HepG2 (cell line): ENCODE data around the gene NFATC1. TPM values are rescaled to one million over a fixed set of nuclear protein-coding genes. Genes with fewer than 3 reads are reported as not detected.

Source experiments
- ATAC-seq: fragments of 200-7000 bp; cut with Tn5 transposase; 3 replicates; pipeline ENCODE4 v1.9.1; 2020; ENCODE audit warnings: mild to moderate bottlenecking, moderate library complexity
- BruUV-seq: library from RNA; stranded (reverse); fragments of 400-500 nt; replicated peaks from 2 replicates; lab custom pipeline; 2021; lab: Mats Ljungman, UMichigan
- CTCF ChIA-PET: fragments of 300-600 bp; formaldehyde crosslinking; extraction: SDS; loops from one replicate; lab custom pipeline; 2021; ENCODE audit warnings: low total read pairs, inconsistent platforms, low intra/inter-chr PET ratio; lab: Yijun Ruan, JAX
- POLR2A ChIA-PET: fragments of 350-600 bp; sonication (Branson Sonifier 250); formaldehyde crosslinking; loops from one replicate; lab custom pipeline; 2020; ENCODE audit warnings: antibody characterized with exemption, inconsistent platforms; lab: Yijun Ruan, JAX
- DNase-seq: peaks from one replicate; pipeline ENCODE4 v3.0.0-alpha.2; 2015; ENCODE audit warnings: low spot score
- FAIRE-seq: peaks from 3 replicates; lab custom pipeline; 2011; peaks lifted over from hg19 to GRCh38; lab: Jason Lieb, UNC
- H2AFZ ChIP-seq: one replicate; pipeline ENCODE4 v1.6.1; 2011; ENCODE audit warnings: low read length, inconsistent platforms
- H3K27ac ChIP-seq: fragments of 300-600 bp; 3 replicates; pipeline ENCODE4 v1.8.0; 2011; ENCODE audit warnings: mixed run types, mild to moderate bottlenecking, mixed read lengths, low read length, inconsistent platforms; ENCODE audit not compliant: insufficient read depth; ENCODE audit errors: extremely low read length
- H3K27me3 ChIP-seq, 2 experiments: fragments of 200-600 bp in 1 of 2; 2 replicates in 1 of 2; 3 replicates in 1 of 2; pipeline versions ENCODE4 v1.6.0 to v1.8.0; 2011; ENCODE audit warnings: low read length in 2 of 2, mild to moderate bottlenecking in 2 of 2, moderate library complexity in 2 of 2, inconsistent platforms in 1 of 2; ENCODE audit not compliant: insufficient read depth in 2 of 2, control insufficient read depth in 1 of 2
- H3K36me3 ChIP-seq, 2 experiments: fragments of 200-600 bp in 1 of 2; replicated peaks in 1 of 2; 2 replicates in 1 of 2; 3 replicates in 1 of 2; pipeline versions ENCODE4 v1.5.1 to v1.8.0; 2011; ENCODE audit warnings: low read length in 2 of 2, inconsistent platforms in 1 of 2; ENCODE audit not compliant: insufficient read depth in 2 of 2, control insufficient read depth in 1 of 2
- H3K4me1 ChIP-seq: 2 replicates; pipeline ENCODE4 v1.5.1; 2012; ENCODE audit warnings: low read length, inconsistent platforms; ENCODE audit not compliant: insufficient read depth
- H3K4me2 ChIP-seq: 2 replicates; pipeline ENCODE4 v1.6.0; 2011; ENCODE audit warnings: low read depth, low read length, inconsistent platforms
- H3K4me3 ChIP-seq, 3 experiments: fragments of 200-600 bp in 1 of 3; sonication (generic), shearing (Covaris generic) in 1 of 3; replicated peaks in 1 of 3; 2 replicates each; pipeline ENCODE4 v1.5.1; 2011 to 2016; ENCODE audit warnings: low read length in 3 of 3, inconsistent platforms in 2 of 3, low read depth in 2 of 3, mild to moderate bottlenecking in 2 of 3, control low read depth in 1 of 3, mixed read lengths in 1 of 3; ENCODE audit not compliant: insufficient read depth in 1 of 3
- H3K79me2 ChIP-seq: one replicate; pipeline ENCODE4 v1.6.1; 2011; ENCODE audit warnings: low read length, inconsistent platforms; ENCODE audit not compliant: insufficient read depth
- H3K9ac ChIP-seq: 2 replicates; pipeline ENCODE4 v1.6.0; 2011; ENCODE audit warnings: mild to moderate bottlenecking, low read depth, low read length, inconsistent platforms; ENCODE audit not compliant: insufficient read depth
- H3K9me3 ChIP-seq: 2 replicates; pipeline ENCODE4 v1.5.1; 2012; ENCODE audit warnings: mild to moderate bottlenecking, low read length
- H4K20me1 ChIP-seq: 2 replicates; pipeline ENCODE4 v1.6.0; 2011; ENCODE audit warnings: inconsistent platforms, mild to moderate bottlenecking, low read length, moderate library complexity; ENCODE audit not compliant: insufficient read depth
- BRD4 ChIP-seq: sonication (generic); formaldehyde crosslinking; IDR thresholded peaks from 2 replicates; pipeline ENCODE4 v1.4.0; 2020; ENCODE audit warnings: missing genetic modification reagents
- KDM6A ChIP-seq: IDR thresholded peaks from 2 replicates; pipeline ENCODE4 v1.6.1; 2016; ENCODE audit warnings: low read depth
- XRCC5 ChIP-seq: fragments of 200-400 bp; formaldehyde crosslinking; optimal IDR thresholded peaks from 2 replicates; pipeline ENCODE3; 2017; ENCODE audit warnings: mild to moderate bottlenecking, low read length
- ZNF10 ChIP-seq: sonication (generic); formaldehyde crosslinking; IDR thresholded peaks from 2 replicates; pipeline ENCODE4 v1.4.0; 2020; ENCODE audit warnings: mild to moderate bottlenecking, low read depth, missing genetic modification reagents, borderline replicate concordance
- ZNF230 ChIP-seq: sonication (generic); formaldehyde crosslinking; IDR thresholded peaks from 2 replicates; pipeline ENCODE4 v1.4.0; 2020; ENCODE audit warnings: mild to moderate bottlenecking, missing genetic modification reagents
- ZNF543 ChIP-seq: sonication (generic); formaldehyde crosslinking; IDR thresholded peaks from 2 replicates; pipeline ENCODE4 v1.4.0; 2020; ENCODE audit warnings: mild to moderate bottlenecking, missing genetic modification reagents
- WGBS: methylation state at CpG from one replicate; pipeline ENCODE4 v1.1.6; 2017; ENCODE audit warnings: low lambda C conversion rate; 5-methylcytosine and 5-hydroxymethylcytosine counted together
- in situ Hi-C: cut with HindIII; loops from 2 replicates; pipeline ENCODE4 v1.10.0; 2017; ENCODE audit warnings: low pct_unique_long_range_greater_than_20kb; ENCODE audit not compliant: extremely low pct_ligation_motif_present
- intact Hi-C: fragments of 100-400 bp; cut with micrococcal nuclease; formaldehyde crosslinking; loops from one replicate; pipeline ENCODE4 v1.10.0; 2022; ENCODE audit not compliant: unreplicated experiment
- polyA plus RNA-seq, 8 experiments: library from polyadenylated mRNA; depleted of rRNA in 3 of 8; stranded (reverse) in 7 of 8; unstranded in 1 of 8; fragments of >200 nt; fragmentation: Illumina TruSeq in 4 of 8; extraction: Trizol in 4 of 8; gene quantifications; 2 replicates each; pipeline versions ENCODE4 v1.2.1 to v1.2.3, GENCODE V29; 2011 to 2016; ENCODE audit warnings: low read depth in 4 of 8, missing spikeins in 1 of 8, mixed read lengths in 1 of 8; ENCODE audit not compliant: insufficient read depth in 1 of 8
- total RNA-seq, 5 experiments: library from RNA; depleted of rRNA; stranded (reverse); fragments of >200 nt; fragmentation: Illumina TruSeq; extraction: Trizol; gene quantifications; 2 replicates each; pipeline ENCODE4 v1.2.3, GENCODE V29; 2016; ENCODE audit warnings: low read depth in 1 of 5
- TF ChIP-seq, protein P1 (sequence below): sonication (generic); formaldehyde crosslinking; IDR thresholded peaks from 2 replicates; pipeline ENCODE4 v1.5.0; 2020; ENCODE audit warnings: mild to moderate bottlenecking, low read depth, missing genetic modification reagents, borderline replicate concordance
- TF ChIP-seq, protein P2 (sequence below): sonication (generic); formaldehyde crosslinking; IDR thresholded peaks from 2 replicates; pipeline ENCODE4 v1.5.0; 2020; ENCODE audit warnings: mild to moderate bottlenecking, missing genetic modification reagents
- TF ChIP-seq, protein P3 (sequence below): sonication (generic); formaldehyde crosslinking; IDR thresholded peaks from 2 replicates; pipeline ENCODE4 v1.4.0; 2020; ENCODE audit warnings: missing genetic modification reagents, borderline replicate concordance

NFATC1 gene
- total and polyA plus RNA-seq, 2 of the 13 experiments (the other 11 are each of a cell fraction or from before 2014, with no cell fraction given) = not detected

DNA sequence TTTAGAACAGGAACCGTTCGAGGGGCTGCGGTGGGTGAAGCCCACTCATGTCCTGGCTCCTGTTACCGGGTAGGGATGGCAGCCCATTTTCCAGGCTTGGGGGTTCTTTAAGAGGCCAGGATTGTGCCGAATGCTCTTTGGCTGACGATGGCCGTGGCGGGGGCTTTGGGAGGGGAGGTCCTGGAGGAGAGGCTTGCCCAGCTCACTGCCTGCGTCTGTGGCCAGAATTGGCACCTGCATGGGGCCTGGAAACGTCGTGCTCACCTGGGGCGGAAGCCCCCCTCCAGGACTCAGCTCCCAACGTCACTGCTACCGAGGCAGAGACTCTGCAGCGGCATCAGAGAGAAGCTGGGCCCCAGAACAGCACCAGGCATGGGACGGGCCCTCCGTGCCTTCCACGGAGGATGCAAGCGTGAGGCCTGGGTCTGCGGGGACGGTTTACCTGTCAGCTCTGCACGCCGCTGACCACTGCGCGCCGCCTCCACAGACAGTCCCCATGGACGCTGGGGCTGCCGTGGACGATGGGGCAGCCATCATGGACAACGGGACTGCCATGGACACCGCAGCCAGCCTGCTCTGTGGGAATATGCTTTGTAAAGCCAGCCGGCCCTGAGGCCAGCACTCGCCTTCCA lies 82.9 kb downstream of the NFATC1 start:
- Histone ChIP-seq H3K36me3 (no peaks in the 10 kb centered on the region), H3K9me3 (peaks cover 4% of the 10 kb centered on the region; the same call in 1 of the 2 replicates), H3K4me3 (no peak overlapping the region), H3K79me2 (no peaks in the 10 kb centered on the region), H2AFZ (no peak overlapping the region), H3K4me2 (no peak overlapping the region), H4K20me1 (no peaks in the 10 kb centered on the region), H3K9ac (no peak overlapping the region), H3K27ac (no peak overlapping the region), H3K4me1 (peaks cover 12% of the 10 kb centered on the region), H3K27me3 (peaks cover 3 to 19% of the 10 kb centered on the region in 2 experiments; a peak in 3 of 5 replicates)
- intact Hi-C loops = no loop called here
- BruUV-seq = no TSS peak
- 47% methylated on average over 6 of the region's 33 CpGs for WGBS
- no peak for FAIRE-seq
- no peak for DNase-seq
- ATAC-seq = no peak
- POLR2A ChIA-PET = no interaction called here
- CTCF ChIA-PET = no interaction called here
- TF ChIP-seq KDM6A = no peak
- TF ChIP-seq, protein P1, sequence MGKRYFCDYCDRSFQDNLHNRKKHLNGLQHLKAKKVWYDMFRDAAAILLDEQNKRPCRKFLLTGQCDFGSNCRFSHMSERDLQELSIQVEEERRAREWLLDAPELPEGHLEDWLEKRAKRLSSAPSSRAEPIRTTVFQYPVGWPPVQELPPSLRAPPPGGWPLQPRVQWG (CRISPR knock-in tag) = no peak
- TF ChIP-seq BRD4 (CRISPR knock-in tag) = no peak
- TF ChIP-seq ZNF230 (CRISPR knock-in tag) = no peak
- TF ChIP-seq XRCC5 = no peak
- TF ChIP-seq ZNF543 (CRISPR knock-in tag) = no peak
- TF ChIP-seq, protein P2, sequence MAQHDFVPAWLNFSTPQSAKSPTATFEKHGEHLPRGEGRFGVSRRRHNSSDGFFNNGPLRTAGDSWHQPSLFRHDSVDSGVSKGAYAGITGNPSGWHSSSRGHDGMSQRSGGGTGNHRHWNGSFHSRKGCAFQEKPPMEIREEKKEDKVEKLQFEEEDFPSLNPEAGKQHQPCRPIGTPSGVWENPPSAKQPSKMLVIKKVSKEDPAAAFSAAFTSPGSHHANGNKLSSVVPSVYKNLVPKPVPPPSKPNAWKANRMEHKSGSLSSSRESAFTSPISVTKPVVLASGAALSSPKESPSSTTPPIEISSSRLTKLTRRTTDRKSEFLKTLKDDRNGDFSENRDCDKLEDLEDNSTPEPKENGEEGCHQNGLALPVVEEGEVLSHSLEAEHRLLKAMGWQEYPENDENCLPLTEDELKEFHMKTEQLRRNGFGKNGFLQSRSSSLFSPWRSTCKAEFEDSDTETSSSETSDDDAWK = no peak
- no peak for TF ChIP-seq ZNF10 (CRISPR knock-in tag)
- TF ChIP-seq, protein P3, sequence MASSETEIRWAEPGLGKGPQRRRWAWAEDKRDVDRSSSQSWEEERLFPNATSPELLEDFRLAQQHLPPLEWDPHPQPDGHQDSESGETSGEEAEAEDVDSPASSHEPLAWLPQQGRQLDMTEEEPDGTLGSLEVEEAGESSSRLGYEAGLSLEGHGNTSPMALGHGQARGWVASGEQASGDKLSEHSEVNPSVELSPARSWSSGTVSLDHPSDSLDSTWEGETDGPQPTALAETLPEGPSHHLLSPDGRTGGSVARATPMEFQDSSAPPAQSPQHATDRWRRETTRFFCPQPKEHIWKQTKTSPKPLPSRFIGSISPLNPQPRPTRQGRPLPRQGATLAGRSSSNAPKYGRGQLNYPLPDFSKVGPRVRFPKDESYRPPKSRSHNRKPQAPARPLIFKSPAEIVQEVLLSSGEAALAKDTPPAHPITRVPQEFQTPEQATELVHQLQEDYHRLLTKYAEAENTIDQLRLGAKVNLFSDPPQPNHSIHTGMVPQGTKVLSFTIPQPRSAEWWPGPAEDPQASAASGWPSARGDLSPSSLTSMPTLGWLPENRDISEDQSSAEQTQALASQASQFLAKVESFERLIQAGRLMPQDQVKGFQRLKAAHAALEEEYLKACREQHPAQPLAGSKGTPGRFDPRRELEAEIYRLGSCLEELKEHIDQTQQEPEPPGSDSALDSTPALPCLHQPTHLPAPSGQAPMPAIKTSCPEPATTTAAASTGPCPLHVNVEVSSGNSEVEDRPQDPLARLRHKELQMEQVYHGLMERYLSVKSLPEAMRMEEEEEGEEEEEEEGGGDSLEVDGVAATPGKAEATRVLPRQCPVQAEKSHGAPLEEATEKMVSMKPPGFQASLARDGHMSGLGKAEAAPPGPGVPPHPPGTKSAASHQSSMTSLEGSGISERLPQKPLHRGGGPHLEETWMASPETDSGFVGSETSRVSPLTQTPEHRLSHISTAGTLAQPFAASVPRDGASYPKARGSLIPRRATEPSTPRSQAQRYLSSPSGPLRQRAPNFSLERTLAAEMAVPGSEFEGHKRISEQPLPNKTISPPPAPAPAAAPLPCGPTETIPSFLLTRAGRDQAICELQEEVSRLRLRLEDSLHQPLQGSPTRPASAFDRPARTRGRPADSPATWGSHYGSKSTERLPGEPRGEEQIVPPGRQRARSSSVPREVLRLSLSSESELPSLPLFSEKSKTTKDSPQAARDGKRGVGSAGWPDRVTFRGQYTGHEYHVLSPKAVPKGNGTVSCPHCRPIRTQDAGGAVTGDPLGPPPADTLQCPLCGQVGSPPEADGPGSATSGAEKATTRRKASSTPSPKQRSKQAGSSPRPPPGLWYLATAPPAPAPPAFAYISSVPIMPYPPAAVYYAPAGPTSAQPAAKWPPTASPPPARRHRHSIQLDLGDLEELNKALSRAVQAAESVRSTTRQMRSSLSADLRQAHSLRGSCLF (CRISPR knock-in tag) = no peak
- in situ Hi-C loops = no loop called here
